Measurements from ENCODE around the gene NLGN4X. TPM values are rescaled to one million over a fixed set of nuclear protein-coding genes. Genes with fewer than 3 reads are reported as not detected.

The NLGN4X gene
- total RNA-seq, 1 donor from 2014 or later, result not detected

- Mint-ChIP-seq H3K27me3 (ENCODE audit: unreplicated experiment) (no peaks in the 10 kb centered on the region), H3K4me3 (ENCODE audit: unreplicated experiment) (no peak overlapping the region)
Observed at GRCh38 chrX:5991393-5991792, 237.3 kb downstream of the NLGN4X start.

GRCh38 chrX:5979338-5979737 is 249.3 kb downstream of the NLGN4X start:
- H3K27me3 Mint-ChIP-seq (ENCODE audit: unreplicated experiment), result no peaks in the 10 kb centered on the region
- TF ChIP-seq CTCF (IDR thresholded peaks at IDR 0.05), result no peak
- H3K9me3 Mint-ChIP-seq (ENCODE audit: unreplicated experiment), result peaks cover 20% of the 10 kb centered on the region
- no peaks in the 10 kb centered on the region for H3K4me1 Mint-ChIP-seq (ENCODE audit: unreplicated experiment)
- no peak for DNase-seq (ENCODE audit: extremely low spot score, unreplicated experiment)
- H3K36me3 Mint-ChIP-seq (ENCODE audit: unreplicated experiment), result no peaks in the 10 kb centered on the region
- no peak overlapping the region for H3K27ac Mint-ChIP-seq (ENCODE audit: unreplicated experiment)
- H3K4me3 Mint-ChIP-seq (ENCODE audit: unreplicated experiment), result no peak overlapping the region

More at GRCh38 chrX:5991393-5991792, 237.3 kb downstream of the NLGN4X start:
- Mint-ChIP-seq H3K9me3 (ENCODE audit: unreplicated experiment) (peaks cover 39% of the 10 kb centered on the region), H3K36me3 (ENCODE audit: unreplicated experiment) (no peaks in the 10 kb centered on the region), H3K27ac (ENCODE audit: unreplicated experiment) (no peak overlapping the region), H3K4me1 (ENCODE audit: unreplicated experiment) (no peaks in the 10 kb centered on the region)
- DNase-seq (ENCODE audit: extremely low spot score, unreplicated experiment), result no peak
- TF ChIP-seq CTCF (IDR thresholded peaks at IDR 0.05), result no peak

GRCh38 chrX:5976332-5976731 is 252.3 kb downstream of the NLGN4X start:
- Mint-ChIP-seq H3K4me3 (ENCODE audit: unreplicated experiment) (no peak overlapping the region), H3K4me1 (ENCODE audit: unreplicated experiment) (no peaks in the 10 kb centered on the region), H3K9me3 (ENCODE audit: unreplicated experiment) (peaks cover 14% of the 10 kb centered on the region), H3K36me3 (ENCODE audit: unreplicated experiment) (no peaks in the 10 kb centered on the region), H3K27me3 (ENCODE audit: unreplicated experiment) (no peaks in the 10 kb centered on the region), H3K27ac (ENCODE audit: unreplicated experiment) (no peak overlapping the region)
- DNase-seq (ENCODE audit: extremely low spot score, unreplicated experiment), result no peak
- TF ChIP-seq CTCF (IDR thresholded peaks at IDR 0.05), result no peak

- Mint-ChIP-seq H3K9me3 (ENCODE audit: unreplicated experiment) (peaks cover 20% of the 10 kb centered on the region), H3K27me3 (ENCODE audit: unreplicated experiment) (no peaks in the 10 kb centered on the region), H3K36me3 (ENCODE audit: unreplicated experiment) (no peaks in the 10 kb centered on the region), H3K27ac (ENCODE audit: unreplicated experiment) (no peak overlapping the region), H3K4me1 (ENCODE audit: unreplicated experiment) (no peaks in the 10 kb centered on the region), H3K4me3 (ENCODE audit: unreplicated experiment) (no peak overlapping the region)
- TF ChIP-seq CTCF (IDR thresholded peaks at IDR 0.05), result no peak
- DNase-seq (ENCODE audit: extremely low spot score, unreplicated experiment), result no peak
Observed at GRCh38 chrX:5971300-5971699, 257.4 kb downstream of the NLGN4X start.

GRCh38 chrX:5965406-5965805 is 263.3 kb downstream of the NLGN4X start:
- DNase-seq (ENCODE audit: extremely low spot score, unreplicated experiment), result no peak
- H3K27ac Mint-ChIP-seq (ENCODE audit: unreplicated experiment), result no peak overlapping the region
- H3K27me3 Mint-ChIP-seq (ENCODE audit: unreplicated experiment), result no peaks in the 10 kb centered on the region
- peaks cover 16% of the 10 kb centered on the region for H3K9me3 Mint-ChIP-seq (ENCODE audit: unreplicated experiment)
- H3K4me3 Mint-ChIP-seq (ENCODE audit: unreplicated experiment), result no peak overlapping the region
- no peaks in the 10 kb centered on the region for H3K36me3 Mint-ChIP-seq (ENCODE audit: unreplicated experiment)
- TF ChIP-seq CTCF (IDR thresholded peaks at IDR 0.05), result no peak
- H3K4me1 Mint-ChIP-seq (ENCODE audit: unreplicated experiment), result no peaks in the 10 kb centered on the region
